ENCODE data around the gene RTF1.

Gene RTF1

GRCh38 chr15:41520636-41521035 lies 103.7 kb downstream of the RTF1 start:
- H3K4me2 ChIP-seq = no peak overlapping the region
- no peaks in the 10 kb centered on the region for H4K20me1 ChIP-seq (ENCODE audit: insufficient read depth)
- H2AFZ ChIP-seq (ENCODE audit: low read depth) = no peak overlapping the region
- no peaks in the 10 kb centered on the region for H3K4me1 ChIP-seq (ENCODE audit: low read depth, poor library complexity, severe bottlenecking)
- no peak overlapping the region for H3K9ac ChIP-seq
- H3K79me2 ChIP-seq (ENCODE audit: insufficient read depth, low read depth) = no peaks in the 10 kb centered on the region
- H3K27me3 ChIP-seq (ENCODE audit: insufficient read depth, low read depth) = no peaks in the 10 kb centered on the region
- TF ChIP-seq CTCF (conservative IDR thresholded peaks at IDR 0.05; ENCODE audit: low read depth, low read length) = no peak
- no peak overlapping the region for H3K4me3 ChIP-seq (IDR thresholded peaks at IDR 0.05; ENCODE audit: insufficient read depth, low read depth, low read length)
- H3K36me3 ChIP-seq (ENCODE audit: insufficient read depth) = no peaks in the 10 kb centered on the region
- no peak overlapping the region for H3K27ac ChIP-seq

- no peak overlapping the region for H3K4me3 ChIP-seq (IDR thresholded peaks at IDR 0.05; ENCODE audit: insufficient read depth, low read depth, low read length)
- no peak overlapping the region for H2AFZ ChIP-seq (ENCODE audit: low read depth)
- no peaks in the 10 kb centered on the region for H3K27me3 ChIP-seq (ENCODE audit: insufficient read depth, low read depth)
- no peak overlapping the region for H3K27ac ChIP-seq
- no peak overlapping the region for H3K9ac ChIP-seq
- no peaks in the 10 kb centered on the region for H4K20me1 ChIP-seq (ENCODE audit: insufficient read depth)
- H3K36me3 ChIP-seq (ENCODE audit: insufficient read depth) = no peaks in the 10 kb centered on the region
- TF ChIP-seq CTCF (conservative IDR thresholded peaks at IDR 0.05; ENCODE audit: low read depth, low read length) = no peak
- no peaks in the 10 kb centered on the region for H3K79me2 ChIP-seq (ENCODE audit: insufficient read depth, low read depth)
- H3K4me2 ChIP-seq = no peak overlapping the region
- no peaks in the 10 kb centered on the region for H3K4me1 ChIP-seq (ENCODE audit: low read depth, poor library complexity, severe bottlenecking)
Observed at GRCh38 chr15:41521614-41522013, 104.7 kb downstream of the RTF1 start.

- no peak for TF ChIP-seq CTCF (conservative IDR thresholded peaks at IDR 0.05; ENCODE audit: low read depth, low read length)
Observed at GRCh38 chr15:41523097-41523496, 106.2 kb downstream of the RTF1 start.

GRCh38 chr15:41530363-41530956 lies 113.6 kb downstream of the RTF1 start:
- no peaks in the 10 kb centered on the region for H3K36me3 ChIP-seq (ENCODE audit: insufficient read depth)
- no peaks in the 10 kb centered on the region for H3K79me2 ChIP-seq (ENCODE audit: insufficient read depth, low read depth)
- no peaks in the 10 kb centered on the region for H3K27me3 ChIP-seq (ENCODE audit: insufficient read depth, low read depth)
- H3K4me2 ChIP-seq = no peak overlapping the region
- H3K27ac ChIP-seq = no peak overlapping the region
- H2AFZ ChIP-seq (ENCODE audit: low read depth) = no peak overlapping the region
- TF ChIP-seq CTCF (conservative IDR thresholded peaks at IDR 0.05; ENCODE audit: low read depth, low read length) = no peak
- H3K4me1 ChIP-seq (ENCODE audit: low read depth, poor library complexity, severe bottlenecking) = no peaks in the 10 kb centered on the region
- H4K20me1 ChIP-seq (ENCODE audit: insufficient read depth) = no peaks in the 10 kb centered on the region
- H3K9ac ChIP-seq = no peak overlapping the region
- H3K4me3 ChIP-seq (IDR thresholded peaks at IDR 0.05; ENCODE audit: insufficient read depth, low read depth, low read length) = no peak overlapping the region

More at GRCh38 chr15:41523097-41523496, 106.2 kb downstream of the RTF1 start:
- H3K9ac ChIP-seq = no peak overlapping the region
- H3K4me3 ChIP-seq (IDR thresholded peaks at IDR 0.05; ENCODE audit: insufficient read depth, low read depth, low read length) = no peak overlapping the region
- H3K36me3 ChIP-seq (ENCODE audit: insufficient read depth) = no peaks in the 10 kb centered on the region
- H2AFZ ChIP-seq (ENCODE audit: low read depth) = no peak overlapping the region
- H3K27ac ChIP-seq = no peak overlapping the region
- H4K20me1 ChIP-seq (ENCODE audit: insufficient read depth) = no peaks in the 10 kb centered on the region
- no peaks in the 10 kb centered on the region for H3K27me3 ChIP-seq (ENCODE audit: insufficient read depth, low read depth)
- no peaks in the 10 kb centered on the region for H3K4me1 ChIP-seq (ENCODE audit: low read depth, poor library complexity, severe bottlenecking)
- no peaks in the 10 kb centered on the region for H3K79me2 ChIP-seq (ENCODE audit: insufficient read depth, low read depth)
- no peak overlapping the region for H3K4me2 ChIP-seq

Measured in KMS-11 (cell line).